ENCODE data around the gene SLC11A1. TPM values are rescaled to one million over a fixed set of nuclear protein-coding genes. Genes with fewer than 3 reads are reported as not detected.

The SLC11A1 gene
- total and polyA plus RNA-seq, 5 donors from 2014 or later, result 0.47 to 1.4 (median 0.74) TPM

- Histone ChIP-seq H3K36me3 (ENCODE audit: control insufficient read depth, insufficient read depth, low read length) (no peaks in the 10 kb centered on the region), H3K4me1 (ENCODE audit: control insufficient read depth, insufficient read depth, low read length, poor library complexity, severe bottlenecking) (no peaks in the 10 kb centered on the region), H3K9me3 (ENCODE audit: control insufficient read depth in 2 of 2, low read length in 2 of 2) (no peaks in the 10 kb centered on the region), H3K27ac (ENCODE audit: insufficient read depth, low read length, poor library complexity, severe bottlenecking) (no peak overlapping the region), H3K4me3 (ENCODE audit: low read depth, low read length) (no peak overlapping the region), H3K27me3 (ENCODE audit: control insufficient read depth, insufficient read depth, low read length) (no peaks in the 10 kb centered on the region)
- Mint-ChIP-seq H3K9me3 (peaks cover 0 to 1% (median 0%) of the 10 kb centered on the region in 7 donors), H3K4me3 (no peak overlapping the region), H3K4me1 (peaks cover 0 to 5% (median 3%) of the 10 kb centered on the region in 4 donors), H3K36me3 (no peaks in the 10 kb centered on the region), H3K27me3 (peaks cover 15% of the 10 kb centered on the region), H3K27ac (no peak overlapping the region)
- DNase-seq, result no peak
- no peak for ATAC-seq (ENCODE audit: low read depth in 2 of 2)
Observed at GRCh38 chr2:218378053-218378452, 4.0 kb upstream of the SLC11A1 start.

- no peaks in the 10 kb centered on the region for H3K36me3 Mint-ChIP-seq
- Histone ChIP-seq H3K4me1 (ENCODE audit: control insufficient read depth, insufficient read depth, low read length, poor library complexity, severe bottlenecking) (peaks cover 3% of the 10 kb centered on the region), H3K4me3 (ENCODE audit: low read depth, low read length) (no peak overlapping the region), H3K27me3 (ENCODE audit: control insufficient read depth, insufficient read depth, low read length) (no peaks in the 10 kb centered on the region), H3K36me3 (ENCODE audit: control insufficient read depth, insufficient read depth, low read length) (no peaks in the 10 kb centered on the region), H3K27ac (ENCODE audit: insufficient read depth, low read length, poor library complexity, severe bottlenecking) (no peak overlapping the region), H3K9me3 (ENCODE audit: control insufficient read depth in 2 of 2, low read length in 2 of 2) (no peaks in the 10 kb centered on the region)
- no peak overlapping the region for H3K4me3 Mint-ChIP-seq
- peaks cover 0 to 8% (median 6%) of the 10 kb centered on the region in 4 donors for H3K4me1 Mint-ChIP-seq
- H3K9me3 Mint-ChIP-seq, result peaks cover 0 to 1% (median 0%) of the 10 kb centered on the region in 7 donors
- H3K27me3 Mint-ChIP-seq, result peaks cover 24% of the 10 kb centered on the region
- H3K27ac Mint-ChIP-seq, result peak overlapping the region in 1 of 3 donors; percentile 11
- ATAC-seq (ENCODE audit: low read depth in 2 of 2) (no peak), DNase-seq (no peak)
Observed at GRCh38 chr2:218382785-218383184, 712 bp downstream of the SLC11A1 start.

GRCh38 chr2:218383892-218384519, 1.9 kb downstream of the SLC11A1 start:
- no peaks in the 10 kb centered on the region for H3K36me3 Mint-ChIP-seq
- Histone ChIP-seq H3K27me3 (ENCODE audit: control insufficient read depth, insufficient read depth, low read length) (no peaks in the 10 kb centered on the region), H3K4me3 (ENCODE audit: low read depth, low read length) (no peak overlapping the region), H3K36me3 (ENCODE audit: control insufficient read depth, insufficient read depth, low read length) (no peaks in the 10 kb centered on the region), H3K9me3 (ENCODE audit: control insufficient read depth in 2 of 2, low read length in 2 of 2) (no peaks in the 10 kb centered on the region), H3K4me1 (ENCODE audit: control insufficient read depth, insufficient read depth, low read length, poor library complexity, severe bottlenecking) (peaks cover 4% of the 10 kb centered on the region), H3K27ac (ENCODE audit: insufficient read depth, low read length, poor library complexity, severe bottlenecking) (no peak overlapping the region)
- no peak overlapping the region for H3K27ac Mint-ChIP-seq
- DNase-seq (no peak), ATAC-seq (ENCODE audit: low read depth in 2 of 2) (peak in 1 of 2 donors; percentile 8)
- no peaks in the 10 kb centered on the region for H3K9me3 Mint-ChIP-seq
- H3K27me3 Mint-ChIP-seq, result peaks cover 13% of the 10 kb centered on the region
- H3K4me3 Mint-ChIP-seq, result no peak overlapping the region
- peaks cover 0 to 7% (median 2%) of the 10 kb centered on the region in 4 donors for H3K4me1 Mint-ChIP-seq

GRCh38 chr2:218384975-218385374, 2.9 kb downstream of the SLC11A1 start:
- Histone ChIP-seq H3K27me3 (ENCODE audit: control insufficient read depth, insufficient read depth, low read length) (no peaks in the 10 kb centered on the region), H3K4me3 (ENCODE audit: low read depth, low read length) (no peak overlapping the region), H3K27ac (ENCODE audit: insufficient read depth, low read length, poor library complexity, severe bottlenecking) (no peak overlapping the region), H3K36me3 (ENCODE audit: control insufficient read depth, insufficient read depth, low read length) (no peaks in the 10 kb centered on the region), H3K9me3 (ENCODE audit: control insufficient read depth in 2 of 2, low read length in 2 of 2) (no peaks in the 10 kb centered on the region), H3K4me1 (ENCODE audit: control insufficient read depth, insufficient read depth, low read length, poor library complexity, severe bottlenecking) (peaks cover 4% of the 10 kb centered on the region)
- H3K9me3 Mint-ChIP-seq, result no peaks in the 10 kb centered on the region
- H3K4me3 Mint-ChIP-seq, result no peak overlapping the region
- no peak for ATAC-seq (ENCODE audit: low read depth in 2 of 2)
- H3K27ac Mint-ChIP-seq, result no peak overlapping the region
- H3K4me1 Mint-ChIP-seq, result peaks cover 0 to 7% (median 2%) of the 10 kb centered on the region in 4 donors
- no peak for DNase-seq
- H3K27me3 Mint-ChIP-seq, result peaks cover 13% of the 10 kb centered on the region
- H3K36me3 Mint-ChIP-seq, result no peaks in the 10 kb centered on the region

- Mint-ChIP-seq H3K4me1 (peaks cover 0 to 5% (median 2%) of the 10 kb centered on the region in 4 donors), H3K36me3 (no peaks in the 10 kb centered on the region), H3K4me3 (peak overlapping the region in 1 of 4 donors; percentile 42), H3K9me3 (no peaks in the 10 kb centered on the region), H3K27ac (peak overlapping the region in 2 of 3 donors; percentile 30 to 62), H3K27me3 (peaks cover 17% of the 10 kb centered on the region)
- ATAC-seq (ENCODE audit: low read depth in 2 of 2), result no peak
- peak overlapping the region; percentile 35 for H3K4me3 ChIP-seq (ENCODE audit: low read depth, low read length)
- no peaks in the 10 kb centered on the region for H3K27me3 ChIP-seq (ENCODE audit: control insufficient read depth, insufficient read depth, low read length)
- H3K4me1 ChIP-seq (ENCODE audit: control insufficient read depth, insufficient read depth, low read length, poor library complexity, severe bottlenecking), result peaks cover 4% of the 10 kb centered on the region
- no peak for DNase-seq
- no peaks in the 10 kb centered on the region for H3K36me3 ChIP-seq (ENCODE audit: control insufficient read depth, insufficient read depth, low read length)
- no peak overlapping the region for H3K27ac ChIP-seq (ENCODE audit: insufficient read depth, low read length, poor library complexity, severe bottlenecking)
- no peaks in the 10 kb centered on the region for H3K9me3 ChIP-seq (ENCODE audit: control insufficient read depth in 2 of 2, low read length in 2 of 2)
Observed at GRCh38 chr2:218386505-218387368, 4.7 kb downstream of the SLC11A1 start.

- H3K27ac Mint-ChIP-seq, result peak overlapping the region in 2 of 3 donors; percentile 30 to 62
- peaks cover 4% of the 10 kb centered on the region for H3K4me1 ChIP-seq (ENCODE audit: control insufficient read depth, insufficient read depth, low read length, poor library complexity, severe bottlenecking)
Observed at GRCh38 chr2:218387369-218388194, 5.5 kb downstream of the SLC11A1 start.

GRCh38 chr2:218389333-218390150, 7.5 kb downstream of the SLC11A1 start:
- no peaks in the 10 kb centered on the region for H3K36me3 Mint-ChIP-seq
- Histone ChIP-seq H3K4me1 (ENCODE audit: control insufficient read depth, insufficient read depth, low read length, poor library complexity, severe bottlenecking) (peaks cover 10% of the 10 kb centered on the region), H3K4me3 (ENCODE audit: low read depth, low read length) (no peak overlapping the region), H3K36me3 (ENCODE audit: control insufficient read depth, insufficient read depth, low read length) (no peaks in the 10 kb centered on the region), H3K27ac (ENCODE audit: insufficient read depth, low read length, poor library complexity, severe bottlenecking) (no peak overlapping the region), H3K9me3 (ENCODE audit: control insufficient read depth in 2 of 2, low read length in 2 of 2) (no peaks in the 10 kb centered on the region), H3K27me3 (ENCODE audit: control insufficient read depth, insufficient read depth, low read length) (no peaks in the 10 kb centered on the region)
- peaks cover 11% of the 10 kb centered on the region for H3K27me3 Mint-ChIP-seq
- no peaks in the 10 kb centered on the region for H3K9me3 Mint-ChIP-seq
- no peak overlapping the region for H3K4me3 Mint-ChIP-seq
- ATAC-seq (ENCODE audit: low read depth in 2 of 2) (no peak), DNase-seq (no peak)
- peaks cover 0 to 13% (median 10%) of the 10 kb centered on the region in 4 donors for H3K4me1 Mint-ChIP-seq
- H3K27ac Mint-ChIP-seq, result no peak overlapping the region

More at GRCh38 chr2:218387369-218388194, 5.5 kb downstream of the SLC11A1 start:
- DNase-seq (peak in 1 of 3 donors; percentile 44), ATAC-seq (ENCODE audit: low read depth in 2 of 2) (peak; percentile 37 to 39)
- peaks cover 17% of the 10 kb centered on the region for H3K27me3 Mint-ChIP-seq
- Histone ChIP-seq H3K9me3 (ENCODE audit: control insufficient read depth in 2 of 2, low read length in 2 of 2) (no peaks in the 10 kb centered on the region), H3K27me3 (ENCODE audit: control insufficient read depth, insufficient read depth, low read length) (no peaks in the 10 kb centered on the region), H3K4me3 (ENCODE audit: low read depth, low read length) (peak overlapping the region; percentile 35), H3K36me3 (ENCODE audit: control insufficient read depth, insufficient read depth, low read length) (no peaks in the 10 kb centered on the region), H3K27ac (ENCODE audit: insufficient read depth, low read length, poor library complexity, severe bottlenecking) (no peak overlapping the region)
- no peaks in the 10 kb centered on the region for H3K36me3 Mint-ChIP-seq
- peaks cover 0 to 5% (median 2%) of the 10 kb centered on the region in 4 donors for H3K4me1 Mint-ChIP-seq
- peak overlapping the region in 2 of 4 donors; percentile 42 to 48 for H3K4me3 Mint-ChIP-seq
- H3K9me3 Mint-ChIP-seq, result no peaks in the 10 kb centered on the region

All from CD4-positive, CD25-positive, alpha-beta regulatory T cell (primary cell).